Chondrocyte (in vitro differentiated cells): ENCODE results near the gene ZC3H18. TPM values are rescaled to one million over a fixed set of nuclear protein-coding genes. Genes with fewer than 3 reads are reported as not detected.

ENCODE experiments used
- DNase-seq: peaks from one replicate; pipeline ENCODE4 v3.0.0; 2021; ENCODE audit warnings: mixed read lengths, low spot score
- H3K27ac Mint-ChIP-seq: one replicate; pipeline ENCODE4 v1.8.0; 2021; ENCODE audit warnings: mild to moderate bottlenecking, moderate library complexity, mixed read lengths; ENCODE audit not compliant: unreplicated experiment
- H3K27me3 Mint-ChIP-seq: 2 replicates; pipeline ENCODE4 v1.8.0; 2021; ENCODE audit warnings: low read depth, mixed read lengths
- H3K36me3 Mint-ChIP-seq: 2 replicates; pipeline ENCODE4 v1.8.0; 2021; ENCODE audit warnings: low read depth, mixed read lengths
- H3K4me1 Mint-ChIP-seq: 2 replicates; pipeline ENCODE4 v1.8.0; 2021; ENCODE audit warnings: low read depth, mild to moderate bottlenecking, mixed read lengths
- H3K4me3 Mint-ChIP-seq: one replicate; pipeline ENCODE4 v1.8.0; 2021; ENCODE audit warnings: mild to moderate bottlenecking, moderate library complexity, mixed read lengths; ENCODE audit not compliant: unreplicated experiment
- H3K9me3 Mint-ChIP-seq: 2 replicates; pipeline ENCODE4 v1.8.0; 2021; ENCODE audit warnings: low read depth, mixed read lengths
- CTCF ChIP-seq: fragments of 200-600 bp; sonication (generic); IDR thresholded peaks from 2 replicates; pipeline ENCODE4 v1.5.0; 2021; ENCODE audit warnings: antibody characterized with exemption, mild to moderate bottlenecking, moderate library complexity
- total RNA-seq: library from RNA; stranded (reverse); gene quantifications from 3 replicates; pipeline ENCODE4 v1.2.1, GENCODE V29; 2021

ZC3H18 gene
- total RNA-seq, 1 donor from 2014 or later = 36.7 TPM

DNA sequence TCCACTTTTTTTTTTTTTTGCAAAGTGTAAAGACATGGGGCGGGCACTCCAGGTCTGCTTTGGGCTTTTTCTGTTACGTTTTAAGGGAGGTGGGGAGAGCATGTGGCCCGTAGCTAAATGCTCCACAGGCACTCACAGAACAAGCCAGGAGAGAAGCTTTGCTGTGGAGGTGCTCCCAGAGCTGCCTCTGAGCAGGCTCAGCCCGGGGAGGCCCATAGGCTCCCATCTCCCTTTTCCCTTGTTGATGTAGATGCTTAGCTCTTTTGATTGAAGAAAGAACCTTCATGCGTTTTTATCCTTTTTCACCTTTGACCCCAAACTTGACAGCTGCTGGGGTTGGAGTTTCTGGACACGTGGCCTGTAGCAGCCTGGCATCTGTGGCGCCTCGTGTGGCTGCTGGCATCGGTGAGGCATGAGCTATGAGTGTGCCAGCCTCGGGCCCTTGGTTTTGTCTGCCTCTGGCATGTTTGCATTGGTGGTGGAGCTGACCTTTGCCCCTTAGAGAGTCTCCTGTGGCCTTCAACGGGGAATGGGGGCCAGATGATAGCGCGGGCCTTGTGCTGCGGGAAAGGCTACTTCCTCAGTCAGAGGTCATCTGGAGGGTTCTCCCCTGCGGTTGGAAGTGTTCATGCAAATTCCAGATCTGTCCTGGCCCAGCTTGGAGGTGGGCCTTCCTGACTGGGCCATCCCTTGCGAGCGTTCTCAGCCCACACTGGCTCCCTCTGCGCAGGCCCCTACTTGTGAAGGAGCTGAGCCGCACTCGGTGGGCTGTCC lies 48.2 kb downstream of the ZC3H18 start:
- Mint-ChIP-seq H3K36me3 (peaks cover 6% of the 10 kb centered on the region), H3K4me1 (peaks cover 22% of the 10 kb centered on the region), H3K27me3 (no peaks in the 10 kb centered on the region), H3K9me3 (no peaks in the 10 kb centered on the region), H3K4me3 (no peak overlapping the region), H3K27ac (no peak overlapping the region)
- no peak for TF ChIP-seq CTCF
- DNase-seq = no peak

DNA sequence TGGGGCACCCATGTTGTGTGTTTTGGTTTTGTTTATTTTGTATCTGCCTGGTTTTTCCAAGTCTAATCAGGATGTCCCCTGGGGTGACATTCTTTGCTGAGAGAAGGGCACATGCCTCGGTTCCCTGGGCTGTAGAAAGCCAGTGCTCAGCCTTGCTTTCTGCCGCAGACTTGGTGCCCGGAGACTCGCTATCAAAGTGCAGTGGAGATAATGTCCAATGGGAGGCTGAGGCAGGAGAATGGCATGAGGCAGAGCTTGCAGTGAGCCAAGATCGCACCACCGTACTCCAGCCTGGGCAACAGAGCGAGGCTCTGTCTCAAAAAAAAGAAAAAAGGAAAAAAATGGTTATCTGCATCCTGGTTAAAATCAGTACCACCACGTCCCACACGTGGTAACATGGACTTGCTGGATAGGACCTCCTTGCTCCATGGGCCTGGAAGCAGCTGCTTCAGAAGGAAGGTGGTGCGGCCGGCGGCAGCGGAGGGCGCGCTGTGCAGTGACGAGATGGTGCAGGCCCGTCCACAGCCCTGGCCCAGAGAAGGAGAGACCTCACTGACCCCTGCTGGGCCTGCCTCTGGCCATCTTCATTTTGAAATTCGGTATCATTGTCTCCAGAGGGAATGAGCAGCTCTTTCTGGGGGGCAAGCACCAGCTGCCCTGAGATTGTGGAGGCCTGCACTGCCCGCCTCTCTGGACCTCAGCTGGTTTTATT lies 48.9 kb downstream of the ZC3H18 start:
- Mint-ChIP-seq H3K9me3 (no peaks in the 10 kb centered on the region), H3K4me3 (no peak overlapping the region), H3K27ac (no peak overlapping the region), H3K36me3 (peaks cover 8% of the 10 kb centered on the region), H3K4me1 (peaks cover 14% of the 10 kb centered on the region), H3K27me3 (no peaks in the 10 kb centered on the region)
- no peak for TF ChIP-seq CTCF
- DNase-seq = no peak

DNA sequence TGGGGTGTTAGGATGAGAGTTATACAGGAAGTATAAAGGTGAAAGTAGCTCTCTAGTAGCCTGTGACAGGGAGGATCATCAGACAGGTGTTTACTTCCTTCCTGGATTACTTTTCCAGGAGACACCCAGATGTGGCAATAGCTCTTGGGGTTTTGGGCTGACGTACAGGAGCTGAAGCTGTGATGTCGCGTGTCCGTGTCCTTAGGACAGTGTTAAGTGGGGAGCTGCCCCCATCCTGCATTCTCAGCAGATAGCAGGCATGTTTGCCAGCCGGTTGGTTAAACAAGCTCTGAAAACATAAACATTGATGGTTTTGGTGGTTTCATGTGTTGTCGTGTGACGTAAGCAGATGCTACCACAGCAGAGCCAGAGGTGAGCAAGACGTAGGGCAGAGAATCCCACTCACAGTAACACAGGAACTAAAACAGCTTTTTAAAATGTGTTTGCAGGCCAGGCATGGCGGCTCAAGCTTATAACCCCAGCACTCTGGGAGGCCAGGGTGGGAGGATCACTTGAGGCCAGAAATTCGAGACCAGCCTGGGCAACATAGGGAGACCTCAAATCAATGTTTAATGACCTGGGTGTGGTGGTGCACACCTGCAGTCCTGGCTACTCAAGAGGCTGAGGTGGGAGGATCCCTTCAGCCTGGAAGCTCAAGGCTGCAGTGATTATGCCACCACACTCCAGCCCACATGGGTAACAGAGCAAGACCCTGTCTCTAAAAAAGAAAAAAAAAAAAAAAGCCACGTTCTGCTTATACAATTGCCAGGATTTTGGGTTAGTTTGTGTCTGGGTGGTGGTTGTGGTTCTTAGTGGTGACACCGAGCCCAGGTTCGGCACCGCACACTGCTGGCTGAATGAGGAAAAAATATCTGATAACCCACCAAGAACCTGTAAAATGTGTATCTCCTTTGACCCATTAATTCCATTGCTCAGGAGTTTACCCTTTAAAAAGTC lies 49.9 kb downstream of the ZC3H18 start:
- H3K36me3 Mint-ChIP-seq = peaks cover 8% of the 10 kb centered on the region
- H3K27ac Mint-ChIP-seq = no peak overlapping the region
- no peak overlapping the region for H3K4me3 Mint-ChIP-seq
- H3K27me3 Mint-ChIP-seq = no peaks in the 10 kb centered on the region
- DNase-seq = no peak
- no peaks in the 10 kb centered on the region for H3K9me3 Mint-ChIP-seq
- H3K4me1 Mint-ChIP-seq = peaks cover 6% of the 10 kb centered on the region
- TF ChIP-seq CTCF = no peak

- Mint-ChIP-seq H3K4me1 (peaks cover 3% of the 10 kb centered on the region), H3K27ac (no peak overlapping the region), H3K9me3 (no peaks in the 10 kb centered on the region), H3K36me3 (peaks cover 7% of the 10 kb centered on the region), H3K4me3 (no peak overlapping the region), H3K27me3 (no peaks in the 10 kb centered on the region)
- no peak for DNase-seq
- no peak for TF ChIP-seq CTCF
Measured at GRCh38 chr16:88622125-88622524, 51.9 kb downstream of the ZC3H18 start.

DNA sequence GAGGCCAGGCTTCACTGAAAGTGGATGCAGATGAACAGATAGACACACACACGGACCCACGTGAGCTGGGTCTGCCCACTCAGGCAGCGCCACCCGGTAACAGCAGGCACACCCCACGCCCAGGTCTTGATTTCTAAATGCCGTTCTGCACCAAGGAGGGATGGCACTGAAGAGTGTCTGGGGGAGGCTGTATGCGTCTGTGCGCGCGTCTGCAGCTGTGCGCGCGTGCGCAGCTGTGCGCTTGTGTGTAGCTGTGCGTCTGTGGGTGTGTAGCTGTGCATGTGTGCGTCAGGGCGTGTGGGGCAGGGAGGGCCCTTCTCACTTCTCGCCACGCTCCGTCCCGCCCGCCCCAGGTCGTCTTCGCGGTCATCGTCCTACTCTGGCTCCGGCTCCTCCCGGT lies 52.7 kb downstream of the ZC3H18 start:
- TF ChIP-seq CTCF = no peak
- H3K27ac Mint-ChIP-seq = no peak overlapping the region
- H3K36me3 Mint-ChIP-seq = peaks cover 11% of the 10 kb centered on the region
- H3K9me3 Mint-ChIP-seq = no peaks in the 10 kb centered on the region
- H3K4me3 Mint-ChIP-seq = no peak overlapping the region
- peaks cover 3% of the 10 kb centered on the region for H3K4me1 Mint-ChIP-seq
- DNase-seq = no peak
- no peaks in the 10 kb centered on the region for H3K27me3 Mint-ChIP-seq
